HG03354 (cell line): ENCODE measurements around the gene TLK1.
"Not testable (repeated sequence)": the region's sequence is repeated elsewhere in the genome, so short reads cannot be mapped to it uniquely, and the experiment has no call there.

Experiments used
- ATAC-seq: cut with Tn5 transposase; IDR thresholded peaks from one replicate; pipeline ENCODE4 v1.9.1; 2021; ENCODE audit warnings: mild to moderate bottlenecking; ENCODE audit not compliant: unreplicated experiment, poor library complexity, severe bottlenecking

Gene TLK1

GRCh38 chr2:171171808-171172207, 11.1 kb upstream of the TLK1 start:
- ATAC-seq, result no peak

GRCh38 chr2:171169839-171170238, 9.1 kb upstream of the TLK1 start:
- no peak for ATAC-seq

GRCh38 chr2:171169333-171169732, 8.6 kb upstream of the TLK1 start:
- ATAC-seq, result no peak

- no peak for ATAC-seq
Measured at GRCh38 chr2:171167352-171167997, 6.8 kb upstream of the TLK1 start.

- ATAC-seq, result no peak
Measured at GRCh38 chr2:171166328-171166983, 5.8 kb upstream of the TLK1 start.

- ATAC-seq, result no peak
Measured at GRCh38 chr2:171165967-171166327, 5.3 kb upstream of the TLK1 start.

GRCh38 chr2:171163261-171163660, 2.6 kb upstream of the TLK1 start:
- no peak for ATAC-seq

- not testable (repeated sequence) for ATAC-seq
Measured at GRCh38 chr2:171162522-171163197, 2.0 kb upstream of the TLK1 start.

- peak; percentile 56 for ATAC-seq
Measured at GRCh38 chr2:171160956-171161740, 455 bp upstream of the TLK1 start.

- ATAC-seq, result peak; percentile 22
Measured at GRCh38 chr2:171159372-171160118, 1.1 kb downstream of the TLK1 start.

- ATAC-seq, result no peak
Measured at GRCh38 chr2:171158790-171159371, 1.8 kb downstream of the TLK1 start.

- ATAC-seq, result no peak
Measured at GRCh38 chr2:171158036-171158789, 2.5 kb downstream of the TLK1 start.

- no peak for ATAC-seq
Measured at GRCh38 chr2:171157109-171157500, 3.6 kb downstream of the TLK1 start.

- ATAC-seq, result no peak
Measured at GRCh38 chr2:171154348-171154747, 6.3 kb downstream of the TLK1 start.

GRCh38 chr2:171150694-171151285, 9.9 kb downstream of the TLK1 start:
- ATAC-seq, result no peak

- ATAC-seq, result no peak
Measured at GRCh38 chr2:171149986-171150693, 10.6 kb downstream of the TLK1 start.

- no peak for ATAC-seq
Measured at GRCh38 chr2:171149171-171149938, 11.3 kb downstream of the TLK1 start.
